Stomach (tissue), 4 donors: ENCODE results near the gene OR51B6.

Source experiments
- CTCF ChIP-seq, 7 experiments: fragments of 450-650 bp in 4 of 7; fragments of 200-600 bp in 3 of 7; sonication (generic) in 3 of 7; IDR thresholded peaks; one replicate each; pipeline ENCODE4 v1.5.1; 2016 to 2019; ENCODE audit warnings: antibody characterized with exemption in 7 of 7, control low read depth in 2 of 7, mild to moderate bottlenecking in 1 of 7
- EP300 ChIP-seq: sonication (generic); formaldehyde crosslinking; IDR thresholded peaks from one replicate; pipeline ENCODE4 v1.6.1; 2017; ENCODE audit warnings: antibody characterized with exemption
- POLR2A ChIP-seq, 4 donors: fragments of 450-650 bp; IDR thresholded peaks; one replicate each; pipeline ENCODE4 v1.6.1; 2016; ENCODE audit warnings: antibody characterized with exemption in 4 of 4, control low read depth in 2 of 4, mild to moderate bottlenecking in 1 of 4, moderate library complexity in 1 of 4
- POLR2AphosphoS5 ChIP-seq, 3 donors: sonication (generic); formaldehyde crosslinking; IDR thresholded peaks; one replicate each; pipeline ENCODE4 v1.6.1; 2016; ENCODE audit warnings: antibody characterized with exemption in 3 of 3

GRCh38 chr11:5351208-5351607, at the start of gene OR51B6:
- TF ChIP-seq CTCF (IDR thresholded peaks at IDR 0.05): no peak
- no peak for TF ChIP-seq POLR2A (IDR thresholded peaks at IDR 0.05)
- no peak for TF ChIP-seq POLR2AphosphoS5 (IDR thresholded peaks at IDR 0.05)
- no peak for TF ChIP-seq EP300
